Measurements from ENCODE around the gene ATP2B2. TPM values are rescaled to one million over a fixed set of nuclear protein-coding genes. Genes with fewer than 3 reads are reported as not detected.

Gene ATP2B2
- total and polyA plus RNA-seq, 2 donors (not counting 1 experiment from before 2014, with no cell fraction given) = not detected

DNA sequence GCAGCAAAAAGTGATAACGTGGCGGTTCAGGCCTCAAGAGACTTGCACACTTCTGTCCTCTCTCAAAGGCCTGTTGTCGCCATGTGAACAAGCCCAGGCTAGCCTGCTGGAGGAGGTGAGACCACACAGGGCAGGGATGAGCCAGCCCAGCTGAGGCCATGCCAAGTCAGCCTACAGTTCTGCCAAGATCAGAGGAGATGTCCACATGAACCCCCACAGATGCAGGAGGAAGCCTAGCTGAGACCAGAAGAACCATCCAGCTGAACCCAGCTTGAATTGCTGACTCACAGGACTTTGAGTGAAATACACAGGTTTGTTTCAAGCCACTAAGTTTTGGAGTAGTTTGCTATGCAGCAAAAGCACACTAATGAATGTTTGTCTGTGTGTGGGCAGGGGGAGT, 134.2 kb downstream of the ATP2B2 start:
- Histone ChIP-seq H4K20me1 (ENCODE audit: control insufficient read depth, insufficient read depth, low read length, poor library complexity, severe bottlenecking) (no peaks in the 10 kb centered on the region), H3K27ac (ENCODE audit: low read length in 2 of 2) (no peak overlapping the region), H2AFZ (ENCODE audit: insufficient read depth, low read depth, low read length, poor library complexity, severe bottlenecking) (no peak overlapping the region), H3K9ac (ENCODE audit: low read length) (no peak overlapping the region), H3K4me1 (ENCODE audit: control insufficient read depth in 2 of 2, insufficient read depth in 2 of 2, low read length in 2 of 2) (peaks cover 3 to 5% of the 10 kb centered on the region in 2 donors), H3K79me2 (ENCODE audit: control insufficient read depth, insufficient read depth, low read length) (no peaks in the 10 kb centered on the region), H3K4me2 (replicated peaks; ENCODE audit: low read depth, low read length, poor library complexity, severe bottlenecking) (no peak overlapping the region), H3K27me3 (replicated peaks in 1 of 4; ENCODE audit: control extremely low read depth in 1 of 4, control insufficient read depth in 3 of 4, insufficient read depth in 4 of 4, low read length in 3 of 4) (peaks cover 0 to 2% (median 0%) of the 10 kb centered on the region in 4 experiments), H3K36me3 (replicated peaks in 1 of 2; ENCODE audit: control extremely low read depth in 1 of 2, control insufficient read depth in 1 of 2, extremely low read depth in 1 of 2, insufficient read depth in 2 of 2, low read length in 1 of 2) (no peaks in the 10 kb centered on the region), H3K9me3 (ENCODE audit: control extremely low read depth in 1 of 3, control insufficient read depth in 2 of 3, insufficient read depth in 1 of 3, low read length in 2 of 3) (peaks cover 0 to 5% (median 3%) of the 10 kb centered on the region in 3 donors), H3K4me3 (ENCODE audit: control extremely low read depth in 1 of 5, extremely low read depth in 1 of 5, insufficient read depth in 1 of 5, low read depth in 2 of 5, low read length in 4 of 5) (no peak overlapping the region)
- Mint-ChIP-seq H3K4me1 (peaks cover 11% of the 10 kb centered on the region), H3K9me3 (ENCODE audit: insufficient read depth) (no peaks in the 10 kb centered on the region), H3K4me3 (no peak overlapping the region), H3K27ac (no peak overlapping the region), H3K27me3 (peaks cover 7% of the 10 kb centered on the region)
- no peak for ATAC-seq (ENCODE audit: low read depth)
- no peak for DNase-seq
- ChIA-PET POLR2A (interaction anchor here (0.9 to 1.2 kb wide), 2 partner anchors 11 to 14 kb away, joined by 3 to 5 read pairs; no protein-coding TSS in a partner anchor), CTCF (interaction anchor here (1.0 kb wide), 1 partner anchor 367 kb away, joined by 3 read pairs; no protein-coding TSS in a partner anchor)
- TF ChIP-seq EZH2 (IDR thresholded peaks at IDR 0.05; ENCODE audit: borderline replicate concordance, insufficient read depth, low read depth, low read length, poor library complexity, severe bottlenecking) = no peak
- TF ChIP-seq, protein P1, sequence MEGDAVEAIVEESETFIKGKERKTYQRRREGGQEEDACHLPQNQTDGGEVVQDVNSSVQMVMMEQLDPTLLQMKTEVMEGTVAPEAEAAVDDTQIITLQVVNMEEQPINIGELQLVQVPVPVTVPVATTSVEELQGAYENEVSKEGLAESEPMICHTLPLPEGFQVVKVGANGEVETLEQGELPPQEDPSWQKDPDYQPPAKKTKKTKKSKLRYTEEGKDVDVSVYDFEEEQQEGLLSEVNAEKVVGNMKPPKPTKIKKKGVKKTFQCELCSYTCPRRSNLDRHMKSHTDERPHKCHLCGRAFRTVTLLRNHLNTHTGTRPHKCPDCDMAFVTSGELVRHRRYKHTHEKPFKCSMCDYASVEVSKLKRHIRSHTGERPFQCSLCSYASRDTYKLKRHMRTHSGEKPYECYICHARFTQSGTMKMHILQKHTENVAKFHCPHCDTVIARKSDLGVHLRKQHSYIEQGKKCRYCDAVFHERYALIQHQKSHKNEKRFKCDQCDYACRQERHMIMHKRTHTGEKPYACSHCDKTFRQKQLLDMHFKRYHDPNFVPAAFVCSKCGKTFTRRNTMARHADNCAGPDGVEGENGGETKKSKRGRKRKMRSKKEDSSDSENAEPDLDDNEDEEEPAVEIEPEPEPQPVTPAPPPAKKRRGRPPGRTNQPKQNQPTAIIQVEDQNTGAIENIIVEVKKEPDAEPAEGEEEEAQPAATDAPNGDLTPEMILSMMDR (IDR thresholded peaks at IDR 0.05) = no peak
- WGBS (ENCODE audit: insufficient coverage) = 100% methylated on average over 3 of the region's 3 CpGs
- intact Hi-C loops (cut with micrococcal nuclease) = no loop called here

- Mint-ChIP-seq H3K4me1 (peaks cover 6% of the 10 kb centered on the region), H3K27me3 (peaks cover 4% of the 10 kb centered on the region), H3K9me3 (ENCODE audit: insufficient read depth) (no peaks in the 10 kb centered on the region), H3K27ac (no peak overlapping the region), H3K4me3 (no peak overlapping the region)
- H2AFZ ChIP-seq (ENCODE audit: insufficient read depth, low read depth, low read length, poor library complexity, severe bottlenecking) = no peak overlapping the region
- TF ChIP-seq, protein P1 (IDR thresholded peaks at IDR 0.05) = no peak
- TF ChIP-seq EZH2 (IDR thresholded peaks at IDR 0.05; ENCODE audit: borderline replicate concordance, insufficient read depth, low read depth, low read length, poor library complexity, severe bottlenecking) = no peak
- H3K4me3 ChIP-seq (ENCODE audit: control extremely low read depth in 1 of 5, extremely low read depth in 1 of 5, insufficient read depth in 1 of 5, low read depth in 2 of 5, low read length in 4 of 5) = no peak overlapping the region
- WGBS (ENCODE audit: insufficient coverage) = 4% methylated on average over 6 of the region's 10 CpGs
- peaks cover 0 to 5% (median 3%) of the 10 kb centered on the region in 3 donors for H3K9me3 ChIP-seq (ENCODE audit: control extremely low read depth in 1 of 3, control insufficient read depth in 2 of 3, insufficient read depth in 1 of 3, low read length in 2 of 3)
- DNase-seq (no peak), ATAC-seq (ENCODE audit: low read depth) (no peak)
- H3K79me2 ChIP-seq (ENCODE audit: control insufficient read depth, insufficient read depth, low read length) = no peaks in the 10 kb centered on the region
- CTCF ChIA-PET = interaction anchor here (1.0 kb wide), 1 partner anchor 368 kb away, joined by 3 read pairs; no protein-coding TSS in a partner anchor
- POLR2A ChIA-PET = interaction anchor here (0.9 to 1.2 kb wide), 2 partner anchors 11 to 13 kb away, joined by 3 to 5 read pairs; no protein-coding TSS in a partner anchor
- no peak overlapping the region for H3K9ac ChIP-seq (ENCODE audit: low read length)
- H3K27me3 ChIP-seq (replicated peaks in 1 of 4; ENCODE audit: control extremely low read depth in 1 of 4, control insufficient read depth in 3 of 4, insufficient read depth in 4 of 4, low read length in 3 of 4) = peaks cover 0 to 2% (median 0%) of the 10 kb centered on the region in 4 experiments
- intact Hi-C loops (cut with micrococcal nuclease) = no loop called here
- no peak overlapping the region for H3K27ac ChIP-seq (ENCODE audit: low read length in 2 of 2)
- no peaks in the 10 kb centered on the region for H4K20me1 ChIP-seq (ENCODE audit: control insufficient read depth, insufficient read depth, low read length, poor library complexity, severe bottlenecking)
- no peak overlapping the region for H3K4me2 ChIP-seq (replicated peaks; ENCODE audit: low read depth, low read length, poor library complexity, severe bottlenecking)
- peaks cover 3 to 4% of the 10 kb centered on the region in 2 donors for H3K4me1 ChIP-seq (ENCODE audit: control insufficient read depth in 2 of 2, insufficient read depth in 2 of 2, low read length in 2 of 2)
- no peaks in the 10 kb centered on the region for H3K36me3 ChIP-seq (replicated peaks in 1 of 2; ENCODE audit: control extremely low read depth in 1 of 2, control insufficient read depth in 1 of 2, extremely low read depth in 1 of 2, insufficient read depth in 2 of 2, low read length in 1 of 2)
These were observed 135.0 kb downstream of the ATP2B2 start for GRCh38 chr3:10370429-10370828.

Measured in B cell (primary cell).